ENCODE results near the gene CSNK1D.
"Not testable (repeated sequence)": the region's sequence is repeated elsewhere in the genome, so short reads cannot be mapped to it uniquely, and the experiment has no call there.

The CSNK1D gene

GRCh38 chr17:82225368-82226029, 48.0 kb downstream of the CSNK1D start:
- DNase-seq: no peak

GRCh38 chr17:82224666-82225065, 48.8 kb downstream of the CSNK1D start:
- DNase-seq: no peak

DNA sequence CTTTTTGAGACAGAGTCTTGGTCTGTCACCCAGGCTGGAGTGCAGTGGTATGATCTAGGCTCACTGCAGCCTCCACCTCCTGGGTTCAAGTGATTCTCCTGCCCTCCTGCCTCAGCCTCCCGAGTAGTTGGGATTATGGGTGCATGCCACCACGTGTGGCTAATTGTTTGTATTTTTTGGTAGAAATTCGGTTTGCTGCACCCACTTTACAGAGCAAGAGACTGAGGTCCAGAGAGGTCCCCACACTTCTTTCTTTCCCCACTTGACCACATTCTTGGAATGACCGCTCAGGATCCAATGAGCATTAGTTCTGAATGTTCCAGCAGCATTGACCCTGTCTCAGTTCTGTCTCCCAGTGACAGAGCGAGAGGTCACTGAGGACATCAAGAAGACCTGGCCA, 50.0 kb downstream of the CSNK1D start:
- no peak for DNase-seq

GRCh38 chr17:82222816-82223215, 50.7 kb downstream of the CSNK1D start:
- no peak for DNase-seq

- DNase-seq: no peak
These were observed 52.1 kb downstream of the CSNK1D start for GRCh38 chr17:82221341-82221902.

GRCh38 chr17:82219753-82220709, 53.5 kb downstream of the CSNK1D start:
- DNase-seq: no peak

DNA sequence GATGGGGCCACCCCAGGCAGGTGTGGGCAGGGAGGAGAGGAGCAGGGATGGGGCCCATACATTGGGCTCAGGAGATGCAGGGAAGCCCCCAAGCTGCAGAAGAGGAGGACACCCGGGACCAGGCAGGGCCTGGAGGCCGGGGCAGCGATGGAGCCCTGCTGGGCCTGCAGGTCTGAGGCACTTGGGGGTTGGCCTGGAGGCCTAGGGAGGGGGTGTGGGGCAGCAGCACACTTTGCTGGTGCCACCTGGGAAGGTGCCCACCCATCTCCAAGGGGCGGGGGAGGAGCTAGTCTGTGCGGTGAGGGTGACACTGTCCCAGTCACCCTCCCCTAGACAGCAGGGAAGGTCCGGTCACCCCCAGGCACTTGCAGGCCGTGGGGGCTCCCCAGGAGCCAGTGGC, 54.4 kb downstream of the CSNK1D start:
- DNase-seq: no peak

GRCh38 chr17:82218349-82219075, 55.0 kb downstream of the CSNK1D start:
- DNase-seq: no peak

DNA sequence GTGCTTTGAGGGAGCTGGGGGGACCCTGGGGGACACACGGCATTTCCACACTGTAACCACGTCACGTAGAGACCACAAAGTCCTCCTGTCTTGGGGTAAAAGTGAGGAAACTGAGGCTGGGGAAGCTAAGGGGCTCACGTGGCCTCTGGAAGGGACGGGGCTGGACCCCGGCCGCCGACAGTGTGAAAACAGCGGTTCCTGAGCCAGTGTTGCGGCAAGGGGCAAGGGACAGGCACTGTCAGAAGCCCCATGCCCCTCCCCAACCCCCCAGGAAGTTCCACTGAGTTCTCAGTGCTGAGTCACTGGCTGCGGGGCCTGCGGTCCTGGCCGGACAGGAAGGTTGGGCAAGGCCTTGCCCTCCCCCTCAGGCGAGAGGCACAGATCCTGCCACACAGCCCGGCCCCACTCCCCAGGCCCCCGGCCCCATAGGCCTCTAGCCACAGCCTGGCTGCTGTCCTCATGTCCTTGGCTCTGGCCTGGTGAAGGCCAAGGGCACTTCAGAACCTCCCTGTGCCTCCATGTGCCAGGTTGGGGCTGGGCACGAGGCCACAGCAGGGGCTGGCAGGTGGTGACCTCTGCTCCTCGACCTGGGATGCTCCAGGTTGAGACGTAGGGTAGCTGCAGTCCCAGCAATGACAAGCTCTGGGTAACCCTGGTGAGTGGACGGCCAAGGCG, 55.8 kb downstream of the CSNK1D start:
- no peak for DNase-seq

GRCh38 chr17:82217120-82217529, 56.4 kb downstream of the CSNK1D start:
- DNase-seq: no peak

GRCh38 chr17:82216301-82217119, 57.0 kb downstream of the CSNK1D start:
- DNase-seq: peak; percentile 41

- DNase-seq: no peak
These were observed 57.6 kb downstream of the CSNK1D start for GRCh38 chr17:82215972-82216300.

- DNase-seq: no peak
These were observed 58.2 kb downstream of the CSNK1D start for GRCh38 chr17:82215095-82215971.

DNA sequence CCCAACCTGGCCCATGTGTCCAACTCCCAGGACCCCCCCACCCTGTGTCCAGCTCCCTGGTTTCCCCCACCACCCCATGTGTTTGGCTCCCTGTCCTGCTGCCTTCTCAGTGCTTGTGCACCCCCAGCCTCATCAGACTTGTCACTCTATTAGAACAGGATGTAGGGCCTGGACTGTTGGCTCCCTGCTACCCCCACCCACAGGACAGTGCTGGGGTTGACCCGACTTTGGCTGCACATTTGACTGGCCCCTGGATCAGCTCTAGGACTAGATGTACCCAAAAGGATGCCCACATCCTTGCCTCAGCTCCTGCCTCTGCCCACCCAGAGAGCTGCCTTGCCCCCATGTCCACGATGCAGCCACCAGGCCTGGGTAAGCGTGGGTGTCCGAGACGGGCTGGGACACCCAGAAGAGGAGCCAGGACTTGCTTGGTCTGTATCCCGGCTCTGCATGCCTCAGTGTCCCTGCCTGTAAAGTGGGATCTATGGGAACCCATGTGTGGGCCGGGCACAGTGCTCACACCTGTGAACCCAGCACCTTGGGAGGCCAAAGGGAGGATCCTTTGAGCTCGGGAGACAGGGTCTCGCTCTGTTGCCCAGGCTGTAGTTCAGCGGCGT, 59.4 kb downstream of the CSNK1D start:
- DNase-seq: no peak

GRCh38 chr17:82213251-82214011, 60.1 kb downstream of the CSNK1D start:
- DNase-seq: peak; percentile 45

DNA sequence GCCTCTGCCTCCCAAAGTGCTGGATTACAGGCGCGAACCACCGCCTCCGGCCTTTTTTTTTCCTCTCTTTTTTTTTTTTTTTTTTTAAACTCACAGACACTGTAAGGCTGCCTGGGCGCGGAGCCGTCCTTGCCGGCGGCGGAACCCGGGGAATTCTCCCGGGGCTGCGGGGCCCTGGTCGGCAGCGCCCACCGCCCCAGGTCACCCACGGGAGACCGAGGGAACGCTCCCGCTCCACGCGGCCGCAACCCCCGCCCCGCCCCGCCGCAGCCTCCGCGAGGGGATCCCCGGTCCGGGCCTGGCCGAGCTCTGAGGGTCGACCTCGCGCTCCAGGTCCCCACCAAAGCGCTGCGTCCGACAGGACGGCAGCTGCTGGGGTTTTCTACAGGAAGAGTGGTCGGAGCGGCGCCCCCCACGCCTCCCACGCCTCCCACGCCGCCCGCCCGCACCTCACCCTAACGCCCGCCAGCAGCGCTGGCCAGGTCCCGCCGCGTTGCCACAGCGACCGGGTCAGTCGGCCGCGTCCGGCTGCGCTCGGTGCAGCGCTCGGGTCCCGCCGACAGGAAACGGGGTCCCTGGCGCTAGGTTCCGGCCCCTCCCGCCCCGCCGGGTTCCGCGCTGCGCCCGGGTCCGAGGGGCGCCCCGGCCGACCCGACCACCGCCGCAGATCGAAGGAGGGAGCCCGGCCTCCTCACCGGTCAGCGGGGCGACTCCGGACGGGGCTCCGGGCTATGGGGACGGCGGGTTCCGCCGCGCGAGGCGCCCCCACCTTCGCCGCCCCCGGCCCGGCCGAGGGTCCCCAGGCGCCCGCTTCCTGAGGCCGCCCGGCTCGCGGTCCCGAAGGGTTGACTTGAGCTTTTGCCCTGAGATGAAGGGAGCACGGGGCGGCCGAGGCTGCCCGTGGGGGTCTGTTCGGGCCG, 60.9 kb downstream of the CSNK1D start, which contains the start of gene CCDC57:
Gene CCDC57, minus strand, starts transcription at position 512 of the 920 bp plus-strand sequence. CDS start 10,898 bp downstream, outside the sequence.
- peak; percentile 63 for DNase-seq

GRCh38 chr17:82210655-82211054, 62.8 kb downstream of the CSNK1D start:
- not testable (repeated sequence) for DNase-seq
